Measurements from ENCODE around the gene PRPF38A.

The PRPF38A gene

DNA sequence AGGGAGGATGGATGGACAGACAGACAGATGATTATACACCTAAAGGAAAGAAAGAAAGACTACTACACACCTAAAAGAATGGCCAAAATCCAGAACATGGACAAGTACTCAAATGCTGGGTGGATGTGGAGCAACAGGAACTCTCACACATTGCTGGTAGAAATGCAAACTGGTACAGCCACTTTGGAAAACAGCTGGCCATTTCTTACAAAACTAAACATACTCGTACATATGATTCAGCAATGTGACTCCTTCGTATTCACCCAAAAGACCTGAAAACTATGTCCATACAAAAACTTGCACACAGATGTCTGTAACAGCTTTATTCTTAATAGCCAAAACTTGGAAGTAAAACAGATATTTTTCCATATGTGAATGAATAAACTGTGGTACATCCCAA, 51.3 kb downstream of the PRPF38A start:
- H3K9me3 ChIP-seq (ENCODE audit: control insufficient read depth, low read length), result no peaks in the 10 kb centered on the region
- WGBS, 2 experiments (ENCODE audit: insufficient coverage in 2 of 2), result 94 to 100% methylated on average over 1 to 2 of the region's 2 CpGs
- peaks cover 42% of the 10 kb centered on the region for H3K36me3 ChIP-seq (ENCODE audit: control insufficient read depth, insufficient read depth, low read length)
- H3K27ac ChIP-seq (ENCODE audit: low read depth, low read length, severe bottlenecking), result no peak overlapping the region
- no peak overlapping the region for H3K4me3 ChIP-seq (ENCODE audit: extremely low read depth, insufficient read depth, low read length, poor library complexity, severe bottlenecking)
- no peaks in the 10 kb centered on the region for H3K4me1 ChIP-seq (ENCODE audit: control insufficient read depth, insufficient read depth, low read length, poor library complexity, severe bottlenecking)

DNA sequence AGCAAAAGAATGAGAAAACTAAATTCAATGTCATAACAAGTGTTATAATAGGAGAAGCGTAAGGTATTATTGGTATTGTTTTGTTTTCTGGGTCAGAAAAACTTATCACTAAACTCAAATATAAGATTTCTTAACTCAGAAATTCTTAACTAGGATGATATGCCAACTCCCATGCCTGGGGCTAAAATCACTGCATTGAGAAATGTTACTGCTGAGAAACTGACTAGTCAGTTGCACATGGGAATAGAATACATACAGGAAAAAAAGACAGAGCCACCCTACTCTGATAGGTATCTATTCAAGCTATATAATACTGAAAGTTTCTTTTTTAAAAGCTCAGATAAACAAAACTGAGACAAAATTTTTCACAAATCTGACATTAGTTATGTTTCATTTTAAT, 56.3 kb downstream of the PRPF38A start:
- WGBS, 2 experiments (ENCODE audit: insufficient coverage in 2 of 2), result no CpG with 5 or more reads among the region's 1 CpG
- no peaks in the 10 kb centered on the region for H3K9me3 ChIP-seq (ENCODE audit: control insufficient read depth, low read length)
- no peak overlapping the region for H3K4me3 ChIP-seq (ENCODE audit: extremely low read depth, insufficient read depth, low read length, poor library complexity, severe bottlenecking)
- no peak overlapping the region for H3K27ac ChIP-seq (ENCODE audit: low read depth, low read length, severe bottlenecking)
- H3K36me3 ChIP-seq (ENCODE audit: control insufficient read depth, insufficient read depth, low read length), result peaks cover 34% of the 10 kb centered on the region
- H3K4me1 ChIP-seq (ENCODE audit: control insufficient read depth, insufficient read depth, low read length, poor library complexity, severe bottlenecking), result no peaks in the 10 kb centered on the region

DNA sequence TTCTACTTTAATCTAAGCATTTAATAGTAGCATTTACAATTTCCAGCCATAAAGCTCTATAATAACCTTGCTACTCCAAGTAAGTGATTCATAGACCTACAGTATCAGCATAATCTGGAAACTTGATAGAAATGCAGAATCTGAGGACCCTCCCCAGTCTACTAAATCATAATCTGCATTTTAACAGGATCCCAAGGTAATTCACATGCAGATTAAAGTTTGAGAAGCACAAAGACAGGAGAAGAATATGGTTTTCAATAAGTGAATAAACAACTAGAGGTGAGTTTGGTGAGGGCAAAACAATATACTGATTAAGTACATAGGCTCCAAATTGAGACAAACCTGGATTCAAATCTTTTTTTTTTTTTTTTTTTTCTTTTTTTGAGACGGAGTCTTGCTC, 57.4 kb downstream of the PRPF38A start:
- Histone ChIP-seq H3K9me3 (ENCODE audit: control insufficient read depth, low read length) (no peaks in the 10 kb centered on the region), H3K4me3 (ENCODE audit: extremely low read depth, insufficient read depth, low read length, poor library complexity, severe bottlenecking) (no peak overlapping the region), H3K36me3 (ENCODE audit: control insufficient read depth, insufficient read depth, low read length) (peaks cover 34% of the 10 kb centered on the region), H3K4me1 (ENCODE audit: control insufficient read depth, insufficient read depth, low read length, poor library complexity, severe bottlenecking) (no peaks in the 10 kb centered on the region), H3K27ac (ENCODE audit: low read depth, low read length, severe bottlenecking) (no peak overlapping the region)
- WGBS, 2 experiments (ENCODE audit: insufficient coverage in 2 of 2), result 100% methylated on average over 1 of the region's 1 CpG; no CpG with 5 or more reads in 1 of the 2 experiments

DNA sequence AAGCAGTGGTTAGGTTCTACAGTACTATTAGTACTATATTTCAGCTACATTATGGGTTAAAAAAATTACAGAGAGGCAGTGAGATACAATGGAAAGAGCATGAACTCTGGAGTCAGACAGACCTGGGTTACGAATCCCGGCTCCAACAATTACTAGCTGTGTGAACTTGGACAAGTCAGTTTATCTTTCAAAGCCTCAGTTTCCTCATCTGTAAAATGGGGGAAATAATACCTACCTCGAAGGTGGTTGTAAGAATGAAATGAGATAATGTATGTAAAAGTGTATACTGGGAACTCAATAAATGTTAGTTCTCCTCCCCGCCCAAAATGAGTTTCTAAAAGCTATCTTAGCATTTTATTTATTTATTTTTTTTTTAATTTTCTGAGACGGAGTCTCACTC, 59.5 kb downstream of the PRPF38A start:
- no peak overlapping the region for H3K4me3 ChIP-seq (ENCODE audit: extremely low read depth, insufficient read depth, low read length, poor library complexity, severe bottlenecking)
- H3K9me3 ChIP-seq (ENCODE audit: control insufficient read depth, low read length), result no peaks in the 10 kb centered on the region
- peaks cover 23% of the 10 kb centered on the region for H3K36me3 ChIP-seq (ENCODE audit: control insufficient read depth, insufficient read depth, low read length)
- no peaks in the 10 kb centered on the region for H3K4me1 ChIP-seq (ENCODE audit: control insufficient read depth, insufficient read depth, low read length, poor library complexity, severe bottlenecking)
- 100% methylated on average over 2 to 3 of the region's 5 CpGs for WGBS, 2 experiments (ENCODE audit: insufficient coverage in 2 of 2)
- no peak overlapping the region for H3K27ac ChIP-seq (ENCODE audit: low read depth, low read length, severe bottlenecking)

DNA sequence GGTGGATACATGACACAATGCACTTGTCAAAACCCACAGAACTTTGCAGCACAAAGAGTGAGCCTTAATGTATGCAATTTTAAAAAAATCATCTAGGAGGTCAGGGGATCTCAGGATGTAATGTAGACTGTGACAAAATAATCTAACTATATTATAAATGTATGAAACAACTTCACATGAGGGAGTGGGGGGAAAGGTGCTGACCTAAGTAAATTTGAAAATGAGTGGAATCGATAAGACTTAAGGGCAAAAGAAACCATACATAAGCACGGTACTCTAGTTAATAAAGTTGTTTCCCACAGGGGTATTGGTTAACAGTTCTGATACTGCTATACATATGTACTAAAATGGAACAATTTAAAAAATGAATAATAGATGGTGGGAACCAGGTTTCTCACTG, 64.7 kb downstream of the PRPF38A start:
- WGBS, 2 experiments (ENCODE audit: insufficient coverage in 2 of 2), result 75% methylated on average over 2 of the region's 2 CpGs; no CpG with 5 or more reads in 1 of the 2 experiments
- H3K4me3 ChIP-seq (ENCODE audit: extremely low read depth, insufficient read depth, low read length, poor library complexity, severe bottlenecking), result no peak overlapping the region

More for the DNA sequence above, 64.7 kb downstream of the PRPF38A start:
- Histone ChIP-seq H3K4me1 (ENCODE audit: control insufficient read depth, insufficient read depth, low read length, poor library complexity, severe bottlenecking) (no peaks in the 10 kb centered on the region), H3K27ac (ENCODE audit: low read depth, low read length, severe bottlenecking) (no peak overlapping the region), H3K9me3 (ENCODE audit: control insufficient read depth, low read length) (no peaks in the 10 kb centered on the region), H3K36me3 (ENCODE audit: control insufficient read depth, insufficient read depth, low read length) (peaks cover 26% of the 10 kb centered on the region)
